GM12801 (cell line): ENCODE data around the gene GRIK2.

ENCODE experiments used
- CTCF ChIP-seq: IDR thresholded peaks from one replicate; pipeline ENCODE4 v1.5.1; 2011; ENCODE audit warnings: control low read depth; ENCODE audit not compliant: insufficient read length; ENCODE audit errors: extremely low read depth

The GRIK2 gene

DNA sequence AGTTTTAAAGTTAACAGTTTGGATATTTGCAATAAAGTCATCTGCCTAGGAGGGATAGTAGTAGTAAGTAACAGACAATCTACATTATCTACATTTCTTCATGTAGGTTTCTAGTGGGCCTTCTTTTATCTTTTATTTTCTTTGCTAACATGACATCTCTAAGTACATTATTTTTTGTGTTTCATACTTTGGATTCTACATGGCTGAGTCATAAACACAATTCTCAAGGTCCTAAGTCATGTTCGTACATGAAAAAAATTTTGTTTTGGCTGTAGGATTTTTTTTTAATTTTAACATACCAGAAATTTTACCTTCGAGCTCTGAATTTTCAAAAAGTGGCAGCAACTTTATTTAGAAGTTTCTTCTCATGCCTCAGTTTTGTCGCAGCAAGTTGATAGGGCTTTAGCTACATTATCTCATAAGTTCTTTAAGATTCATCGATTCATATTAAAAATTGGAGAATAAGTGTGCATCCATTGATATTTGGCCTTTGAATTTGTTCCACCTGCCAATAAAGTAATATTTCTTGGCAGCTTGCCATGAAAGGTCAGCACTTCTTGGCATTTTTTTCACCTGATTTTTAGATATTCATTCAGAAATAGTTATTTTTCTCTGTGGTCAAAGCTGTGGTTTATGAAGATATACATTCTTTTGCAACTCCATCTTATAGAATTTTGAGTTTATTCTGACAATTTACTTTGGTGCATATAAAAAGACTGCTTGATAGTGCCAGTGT is 146.2 kb downstream of the GRIK2 start:
- no peak for TF ChIP-seq CTCF

DNA sequence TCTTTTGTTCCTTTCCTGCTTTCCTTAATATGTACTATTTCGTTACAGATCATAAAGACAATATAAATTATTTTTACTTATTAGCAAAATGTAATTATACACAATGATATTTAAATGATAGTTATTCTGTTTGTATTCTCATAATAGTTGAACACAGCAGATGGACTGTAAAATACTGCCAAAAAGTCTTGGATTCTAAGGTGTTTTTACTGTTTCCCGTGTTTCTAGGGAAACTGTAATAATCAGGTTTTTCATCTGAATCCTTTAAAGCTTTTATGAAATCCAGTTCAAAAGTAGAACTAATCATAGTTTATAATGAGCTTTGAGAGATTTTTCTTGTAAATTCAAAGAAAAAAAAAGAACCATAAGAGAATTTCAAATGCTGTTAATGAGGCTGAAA is 148.4 kb downstream of the GRIK2 start:
- TF ChIP-seq CTCF = no peak

GRCh38 chr6:101543796-101544195 is 150.3 kb downstream of the GRIK2 start:
- TF ChIP-seq CTCF = no peak

DNA sequence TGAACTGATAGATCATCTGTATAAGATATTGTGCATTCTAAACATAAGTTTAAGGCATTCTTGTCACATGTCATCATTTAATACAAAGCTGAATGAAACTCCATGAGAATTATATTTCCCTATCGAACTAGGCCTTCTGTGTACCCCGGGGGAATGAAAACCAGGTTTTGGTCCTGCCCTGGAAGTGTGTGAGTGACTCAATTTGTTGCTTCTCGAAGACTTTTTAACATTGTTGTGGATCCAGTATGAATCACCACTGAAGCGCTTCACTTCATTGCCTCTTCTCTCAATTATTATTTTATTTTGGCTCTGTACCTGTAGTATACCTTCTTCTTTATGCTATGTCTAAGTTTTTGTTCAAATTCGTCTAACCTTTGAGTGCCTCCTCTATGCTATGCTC is 150.8 kb downstream of the GRIK2 start:
- TF ChIP-seq CTCF = no peak

DNA sequence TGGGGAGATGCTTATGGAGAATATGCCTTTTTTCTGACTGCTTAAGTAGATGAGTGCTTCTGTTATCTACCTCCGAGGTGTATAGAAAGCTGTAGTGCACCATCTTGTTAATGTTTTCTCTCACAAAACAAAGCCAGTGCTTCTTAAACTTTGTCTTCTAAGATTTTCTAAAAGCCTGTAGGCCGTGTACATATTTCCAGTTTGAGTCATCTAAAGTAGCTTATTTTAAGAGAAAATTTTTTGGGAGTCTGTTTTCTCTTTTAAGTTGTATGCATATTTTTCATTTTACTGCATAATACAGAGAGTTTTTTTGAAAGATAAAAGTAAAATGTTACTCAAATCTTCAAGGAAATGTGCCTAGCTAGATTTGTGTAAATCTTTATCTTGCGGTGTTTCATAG is 151.7 kb downstream of the GRIK2 start:
- no peak for TF ChIP-seq CTCF

DNA sequence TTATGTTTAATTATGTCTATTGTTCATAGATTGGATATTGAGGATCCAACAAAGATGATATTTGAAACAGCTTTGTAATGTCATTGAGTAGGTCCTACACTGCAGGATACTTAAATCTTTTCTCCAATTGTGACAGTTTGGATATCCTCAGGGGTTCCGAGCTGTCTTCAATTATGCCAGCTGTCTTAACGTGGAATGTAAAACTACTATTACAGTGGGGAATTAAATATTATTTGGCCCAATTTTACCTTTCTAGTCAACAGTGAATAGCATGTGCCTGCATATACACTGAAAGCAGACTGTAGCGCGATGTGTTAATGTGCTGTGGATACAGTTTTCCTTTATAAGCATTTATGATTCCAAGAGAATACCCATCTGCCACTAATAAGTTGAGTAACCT is 156.9 kb downstream of the GRIK2 start:
- no peak for TF ChIP-seq CTCF

DNA sequence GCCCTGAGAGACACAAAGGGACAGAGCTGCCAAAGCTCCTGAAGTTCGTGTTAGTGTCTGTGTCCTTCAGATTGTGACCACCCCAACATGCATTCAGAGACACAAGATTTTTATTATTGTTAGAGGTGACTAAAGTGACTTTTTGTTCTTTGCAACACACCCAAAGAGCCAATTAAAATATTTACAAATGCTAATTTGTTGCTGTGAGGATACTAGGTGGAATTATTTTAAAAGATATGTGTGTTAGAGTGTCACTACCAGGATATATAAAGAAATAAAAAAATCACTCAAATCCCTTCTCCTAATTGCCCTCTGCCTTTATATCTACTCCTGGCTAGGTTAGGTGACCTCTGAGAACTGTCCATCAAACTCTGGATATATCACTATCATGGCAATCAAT is 160.7 kb downstream of the GRIK2 start:
- no peak for TF ChIP-seq CTCF
